GM19372 (cell line): ENCODE measurements around the gene CORO1A.
"Not testable (repeated sequence)": the region's sequence is repeated elsewhere in the genome, so short reads cannot be mapped to it uniquely, and the experiment has no call there.

Experiments
- ATAC-seq: cut with Tn5 transposase; IDR thresholded peaks from one replicate; pipeline ENCODE4 v1.9.1; 2021; ENCODE audit warnings: mild to moderate bottlenecking, low read depth, moderate library complexity; ENCODE audit not compliant: unreplicated experiment

Gene CORO1A

GRCh38 chr16:30169416-30169815 lies 14.0 kb upstream of the CORO1A start:
- ATAC-seq, result not testable (repeated sequence)

GRCh38 chr16:30170145-30170544 lies 13.3 kb upstream of the CORO1A start:
- ATAC-seq, result not testable (repeated sequence)

- ATAC-seq, result no peak
These were observed 10.3 kb upstream of the CORO1A start for GRCh38 chr16:30173054-30173453.

- ATAC-seq, result not testable (repeated sequence)
These were observed 6.5 kb upstream of the CORO1A start for GRCh38 chr16:30176876-30177275.

GRCh38 chr16:30179195-30179594 lies 4.2 kb upstream of the CORO1A start:
- no peak for ATAC-seq

GRCh38 chr16:30179931-30180330 lies 3.5 kb upstream of the CORO1A start:
- ATAC-seq, result no peak

- ATAC-seq, result no peak
These were observed 2.7 kb upstream of the CORO1A start for GRCh38 chr16:30180741-30181140.

GRCh38 chr16:30184096-30184890 lies 891 bp downstream of the CORO1A start:
- ATAC-seq, result peak; percentile 38

GRCh38 chr16:30184891-30185682 lies 1.7 kb downstream of the CORO1A start:
- ATAC-seq, result no peak

GRCh38 chr16:30185683-30186421 lies 2.5 kb downstream of the CORO1A start:
- no peak for ATAC-seq

GRCh38 chr16:30186444-30186781 lies 3.0 kb downstream of the CORO1A start:
- no peak for ATAC-seq

- no peak for ATAC-seq
These were observed 3.6 kb downstream of the CORO1A start for GRCh38 chr16:30186782-30187555.

- no peak for ATAC-seq
These were observed 4.1 kb downstream of the CORO1A start for GRCh38 chr16:30187556-30187865.

- ATAC-seq, result no peak
These were observed 4.7 kb downstream of the CORO1A start for GRCh38 chr16:30187971-30188561.

- ATAC-seq, result not testable (repeated sequence)
These were observed 7.8 kb downstream of the CORO1A start for GRCh38 chr16:30191158-30191557.

GRCh38 chr16:30193098-30193497 lies 9.7 kb downstream of the CORO1A start:
- peak; percentile 9 for ATAC-seq

- ATAC-seq, result peak; percentile 85
These were observed 10.2 kb downstream of the CORO1A start, which contains the start of the genes BOLA2B and SLX1A for GRCh38 chr16:30193615-30194014. TSS of gene BOLA2B (minus strand) at chr16:30193666. CDS start at chr16:30193595, 71 bp downstream. TSS of gene SLX1A (plus strand) at chr16:30193875. CDS start at chr16:30194085, 210 bp downstream.

GRCh38 chr16:30194172-30194925 lies 10.9 kb downstream of the CORO1A start:
- peak; percentile 47 for ATAC-seq

- not testable (repeated sequence) for ATAC-seq
These were observed 13.6 kb downstream of the CORO1A start for GRCh38 chr16:30197001-30197400.
